Chondrocyte (in vitro differentiated cells): Measurements from ENCODE around the gene TNFRSF14. TPM values are rescaled to one million over a fixed set of nuclear protein-coding genes. Genes with fewer than 3 reads are reported as not detected.

ENCODE experiments used
- DNase-seq: peaks from one replicate; pipeline ENCODE4 v3.0.0; 2021; ENCODE audit warnings: mixed read lengths, low spot score
- H3K27ac Mint-ChIP-seq: one replicate; pipeline ENCODE4 v1.8.0; 2021; ENCODE audit warnings: mild to moderate bottlenecking, moderate library complexity, mixed read lengths; ENCODE audit not compliant: unreplicated experiment
- H3K27me3 Mint-ChIP-seq: 2 replicates; pipeline ENCODE4 v1.8.0; 2021; ENCODE audit warnings: low read depth, mixed read lengths
- H3K36me3 Mint-ChIP-seq: 2 replicates; pipeline ENCODE4 v1.8.0; 2021; ENCODE audit warnings: low read depth, mixed read lengths
- H3K4me1 Mint-ChIP-seq: 2 replicates; pipeline ENCODE4 v1.8.0; 2021; ENCODE audit warnings: low read depth, mild to moderate bottlenecking, mixed read lengths
- H3K4me3 Mint-ChIP-seq: one replicate; pipeline ENCODE4 v1.8.0; 2021; ENCODE audit warnings: mild to moderate bottlenecking, moderate library complexity, mixed read lengths; ENCODE audit not compliant: unreplicated experiment
- H3K9me3 Mint-ChIP-seq: 2 replicates; pipeline ENCODE4 v1.8.0; 2021; ENCODE audit warnings: low read depth, mixed read lengths
- CTCF ChIP-seq: fragments of 200-600 bp; sonication (generic); IDR thresholded peaks from 2 replicates; pipeline ENCODE4 v1.5.0; 2021; ENCODE audit warnings: antibody characterized with exemption, mild to moderate bottlenecking, moderate library complexity
- total RNA-seq: library from RNA; stranded (reverse); gene quantifications from 3 replicates; pipeline ENCODE4 v1.2.1, GENCODE V29; 2021

Gene TNFRSF14
- total RNA-seq, 1 donor from 2014 or later, result 0.95 TPM

GRCh38 chr1:2518528-2518927 lies 37.6 kb upstream of the TNFRSF14 start:
- H3K9me3 Mint-ChIP-seq, result no peaks in the 10 kb centered on the region
- H3K27ac Mint-ChIP-seq, result no peak overlapping the region
- TF ChIP-seq CTCF, result no peak
- H3K36me3 Mint-ChIP-seq, result peaks cover 13% of the 10 kb centered on the region
- DNase-seq, result no peak
- no peak overlapping the region for H3K4me3 Mint-ChIP-seq
- H3K4me1 Mint-ChIP-seq, result peaks cover 5% of the 10 kb centered on the region
- H3K27me3 Mint-ChIP-seq, result no peaks in the 10 kb centered on the region

GRCh38 chr1:2519029-2519685 lies 37.0 kb upstream of the TNFRSF14 start:
- no peak overlapping the region for H3K27ac Mint-ChIP-seq
- H3K36me3 Mint-ChIP-seq, result peaks cover 13% of the 10 kb centered on the region
- TF ChIP-seq CTCF, result no peak
- DNase-seq, result no peak
- peaks cover 9% of the 10 kb centered on the region for H3K4me1 Mint-ChIP-seq
- no peaks in the 10 kb centered on the region for H3K9me3 Mint-ChIP-seq
- no peak overlapping the region for H3K4me3 Mint-ChIP-seq
- H3K27me3 Mint-ChIP-seq, result no peaks in the 10 kb centered on the region

GRCh38 chr1:2519729-2520128 lies 36.4 kb upstream of the TNFRSF14 start:
- H3K36me3 Mint-ChIP-seq, result peaks cover 13% of the 10 kb centered on the region
- TF ChIP-seq CTCF, result no peak
- H3K27ac Mint-ChIP-seq, result no peak overlapping the region
- no peaks in the 10 kb centered on the region for H3K9me3 Mint-ChIP-seq
- H3K4me1 Mint-ChIP-seq, result peaks cover 15% of the 10 kb centered on the region
- no peaks in the 10 kb centered on the region for H3K27me3 Mint-ChIP-seq
- no peak overlapping the region for H3K4me3 Mint-ChIP-seq
- no peak for DNase-seq

GRCh38 chr1:2520206-2520605 lies 36.0 kb upstream of the TNFRSF14 start:
- H3K27me3 Mint-ChIP-seq, result no peaks in the 10 kb centered on the region
- no peak overlapping the region for H3K4me3 Mint-ChIP-seq
- H3K27ac Mint-ChIP-seq, result no peak overlapping the region

GRCh38 chr1:2520806-2521205 lies 35.4 kb upstream of the TNFRSF14 start:
- Mint-ChIP-seq H3K27ac (no peak overlapping the region), H3K36me3 (peaks cover 13% of the 10 kb centered on the region)
- TF ChIP-seq CTCF, result no peak

More at GRCh38 chr1:2520206-2520605, 36.0 kb upstream of the TNFRSF14 start:
- DNase-seq, result no peak
- no peak for TF ChIP-seq CTCF
- peaks cover 13% of the 10 kb centered on the region for H3K36me3 Mint-ChIP-seq
- no peaks in the 10 kb centered on the region for H3K9me3 Mint-ChIP-seq
- H3K4me1 Mint-ChIP-seq, result peaks cover 19% of the 10 kb centered on the region

More at GRCh38 chr1:2520806-2521205, 35.4 kb upstream of the TNFRSF14 start:
- H3K9me3 Mint-ChIP-seq, result no peaks in the 10 kb centered on the region
- H3K27me3 Mint-ChIP-seq, result no peaks in the 10 kb centered on the region
- no peak overlapping the region for H3K4me3 Mint-ChIP-seq
- DNase-seq, result no peak
- peaks cover 23% of the 10 kb centered on the region for H3K4me1 Mint-ChIP-seq
